Measurements from ENCODE around the gene PPP1R9B.

Gene PPP1R9B

DNA sequence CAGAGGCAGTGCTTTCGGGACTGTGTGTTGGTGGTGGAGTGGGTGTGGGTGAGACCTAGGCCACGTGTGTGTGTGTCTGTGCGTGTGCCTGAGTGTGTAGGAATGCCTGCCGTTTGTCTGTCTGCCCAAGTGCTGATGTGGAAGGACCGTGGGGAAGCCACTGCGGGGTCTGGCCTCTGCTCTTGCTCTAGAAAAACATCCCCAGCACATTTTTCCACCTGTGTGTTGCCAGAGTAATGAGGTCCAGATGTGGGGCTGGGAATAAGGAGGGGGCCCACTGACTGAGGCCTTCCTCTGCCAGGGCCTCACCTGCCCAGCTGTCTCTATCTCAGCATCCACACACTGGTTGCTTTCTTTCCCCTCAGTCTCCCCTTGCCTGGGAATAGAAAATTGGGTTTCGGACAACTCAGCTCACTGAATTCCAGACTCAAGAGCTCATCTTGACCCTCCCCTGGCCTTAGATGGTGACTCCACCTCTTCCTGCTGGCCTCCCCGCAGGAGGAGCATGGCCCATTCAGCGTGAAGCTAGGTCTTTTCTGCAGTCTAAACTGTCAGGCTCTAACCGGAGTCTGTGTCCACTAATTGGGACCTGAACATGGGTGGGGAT lies 23.0 kb upstream of the PPP1R9B start:
- peak; percentile 88 for DNase-seq (ENCODE audit: low spot score)

DNA sequence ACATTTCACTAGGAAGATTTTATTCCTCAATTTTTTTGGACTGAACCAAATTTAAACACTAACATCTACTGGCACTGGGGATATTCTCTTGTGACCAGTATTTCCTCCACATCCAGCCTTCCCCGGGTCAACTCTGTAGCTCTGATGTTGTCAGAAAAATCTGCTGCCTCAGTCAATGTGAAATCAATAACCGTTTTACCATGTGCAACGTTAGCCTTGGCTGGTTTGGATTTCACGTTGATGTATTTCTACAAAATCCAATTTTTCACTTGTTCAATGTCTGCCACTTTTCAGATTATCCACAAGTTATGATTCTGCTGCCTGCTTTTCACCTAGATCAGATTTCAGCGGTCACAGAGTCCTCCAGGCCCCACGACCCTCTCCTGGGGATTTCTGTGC lies 22.5 kb upstream of the PPP1R9B start:
- no peak for DNase-seq (ENCODE audit: low spot score)

DNA sequence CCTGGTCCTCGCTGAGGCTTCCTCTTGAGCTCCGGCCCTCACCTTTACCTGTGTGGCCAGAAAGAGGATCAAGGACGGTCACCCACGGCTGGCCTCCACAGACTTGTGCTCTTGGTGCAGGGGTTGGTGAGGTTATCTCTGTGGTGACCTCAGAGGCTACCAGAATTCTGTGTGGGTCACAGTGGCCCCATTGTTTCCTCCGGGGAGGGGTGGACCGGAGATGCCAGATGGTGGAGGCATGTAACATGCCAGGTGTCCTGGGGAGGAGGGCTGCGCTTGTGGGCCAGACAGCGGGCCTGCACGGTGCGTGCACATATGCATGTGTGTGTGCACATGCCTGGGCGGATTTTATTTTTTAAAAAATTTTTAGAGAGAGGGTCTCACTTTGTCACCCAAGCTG lies 21.7 kb upstream of the PPP1R9B start:
- no peak for DNase-seq (ENCODE audit: low spot score)

DNA sequence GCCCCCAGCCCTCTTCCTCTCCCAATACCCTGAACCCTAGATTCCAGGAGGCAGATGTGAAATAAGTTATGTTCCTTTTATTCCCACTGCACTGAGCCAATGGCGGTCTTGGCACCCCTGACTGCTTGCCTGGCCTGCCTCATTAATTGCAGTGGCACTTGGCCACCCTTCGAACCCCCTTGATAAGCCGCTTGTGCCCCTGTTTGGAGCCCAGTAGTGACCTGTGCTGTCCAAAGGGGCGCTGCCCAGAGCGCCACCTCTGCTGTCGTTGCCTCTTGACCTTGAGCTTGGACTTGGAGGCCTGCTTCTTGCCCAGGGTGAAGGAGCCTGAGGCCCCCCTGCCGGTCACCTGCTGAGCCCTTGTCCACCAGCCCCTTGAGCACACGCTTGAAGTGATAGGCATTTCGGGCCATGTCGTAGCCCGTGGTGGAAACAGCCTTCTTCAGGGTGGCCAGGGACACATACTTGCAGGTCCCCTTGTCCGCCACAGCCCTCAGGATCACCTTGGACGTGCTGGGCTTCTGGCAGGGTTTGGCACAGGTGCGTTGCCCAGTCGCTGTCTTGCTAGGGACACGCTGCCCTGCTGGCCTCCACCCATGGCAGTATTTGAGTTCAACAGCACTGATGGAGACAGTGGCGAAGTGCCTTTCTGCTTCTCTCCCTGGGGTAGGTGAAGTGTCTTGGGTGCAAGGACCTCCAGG lies 21.0 kb upstream of the PPP1R9B start:
- no peak for DNase-seq (ENCODE audit: low spot score)

DNA sequence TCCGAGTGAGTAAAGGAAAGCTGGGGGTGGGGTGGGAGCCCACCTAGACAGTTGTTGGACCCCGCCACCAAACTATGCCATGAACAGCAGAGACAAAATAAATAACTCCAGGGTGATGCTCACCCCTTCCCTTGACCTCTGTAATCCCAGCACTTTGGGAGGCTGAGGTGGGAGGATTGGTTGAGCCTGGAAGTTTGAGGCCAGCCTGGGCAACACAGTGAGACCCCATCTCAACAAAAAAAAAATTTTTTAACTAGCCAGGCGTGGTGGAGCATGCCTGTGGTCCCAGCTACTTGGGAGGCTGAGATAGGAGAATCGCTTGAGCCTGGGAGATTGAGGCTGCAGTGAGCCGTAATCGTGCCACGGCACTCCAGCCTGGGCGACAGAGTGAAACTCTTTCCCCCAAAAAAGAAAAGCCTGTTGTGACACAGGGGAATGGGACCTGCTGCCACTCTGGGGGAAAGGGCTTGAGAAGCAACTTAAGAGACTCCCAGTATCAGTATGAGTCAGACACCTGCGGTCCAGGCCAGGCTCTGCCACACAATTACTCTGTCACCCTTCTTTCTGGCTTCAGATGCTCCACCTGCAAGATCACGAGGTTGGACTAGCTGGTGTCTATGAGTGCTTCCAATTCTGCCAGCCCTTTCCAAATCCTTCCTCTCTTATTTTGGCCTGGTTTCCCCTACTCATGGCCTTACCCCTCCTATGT lies 20.3 kb upstream of the PPP1R9B start:
- no peak for DNase-seq (ENCODE audit: low spot score)

DNA sequence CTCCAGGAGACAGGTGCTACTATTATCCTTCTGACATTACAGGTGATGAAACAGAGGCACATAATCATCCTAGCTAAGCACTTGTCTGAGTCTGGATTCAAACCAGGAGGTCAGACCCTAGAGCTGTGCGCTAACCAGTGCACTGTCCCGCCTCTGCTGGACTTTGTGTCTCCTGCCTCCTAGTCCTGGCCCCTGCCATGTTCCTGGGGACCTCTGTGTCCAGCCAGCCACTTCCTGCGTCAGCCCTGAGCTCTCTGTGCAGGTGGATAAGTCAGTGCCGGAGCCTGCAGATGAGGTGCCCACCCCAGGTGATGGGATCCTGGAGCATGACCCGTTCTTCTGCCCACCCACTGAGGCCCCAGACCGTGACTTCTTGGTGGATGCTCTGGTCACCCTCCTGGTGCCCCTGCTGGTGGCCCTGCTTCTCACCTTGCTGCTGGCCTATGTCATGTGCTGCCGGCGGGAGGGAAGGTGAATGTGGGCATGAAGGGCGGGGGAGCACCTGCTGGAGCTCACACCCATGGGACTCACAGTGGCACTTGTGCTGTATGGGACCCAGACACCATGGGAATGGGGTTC lies 19.5 kb upstream of the PPP1R9B start:
- DNase-seq (ENCODE audit: low spot score) = no peak

DNA sequence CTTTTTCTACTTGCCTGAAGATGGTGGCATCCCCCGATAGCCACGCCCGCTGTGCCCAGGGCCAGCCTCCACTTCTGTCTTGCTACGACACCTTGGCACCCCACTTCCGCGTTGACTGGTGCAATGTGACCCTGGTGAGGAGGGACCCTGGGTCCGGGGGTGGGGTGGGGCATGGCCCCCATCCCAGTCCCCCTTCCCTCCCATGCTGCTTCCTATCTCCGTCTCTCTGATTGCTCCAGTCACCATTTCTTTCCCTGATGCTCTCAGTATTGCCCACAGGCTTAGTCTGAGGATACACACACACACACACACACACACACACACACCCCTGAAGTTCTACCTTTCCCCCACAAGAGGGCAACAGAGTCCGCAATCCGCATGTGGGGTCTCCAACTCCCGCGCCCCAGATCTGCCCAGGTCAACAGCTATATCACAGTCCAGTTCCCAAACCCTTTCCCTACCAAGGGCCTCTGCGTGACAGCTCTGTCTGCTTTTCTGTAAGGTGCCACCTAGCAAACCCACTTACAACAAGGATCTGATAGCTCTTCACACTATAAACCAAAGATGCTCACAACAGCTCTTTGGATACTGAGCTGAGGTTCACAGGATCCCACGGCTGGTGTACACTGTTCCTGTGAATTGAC lies 18.8 kb upstream of the PPP1R9B start:
- peak; percentile 74 for DNase-seq (ENCODE audit: low spot score)

DNA sequence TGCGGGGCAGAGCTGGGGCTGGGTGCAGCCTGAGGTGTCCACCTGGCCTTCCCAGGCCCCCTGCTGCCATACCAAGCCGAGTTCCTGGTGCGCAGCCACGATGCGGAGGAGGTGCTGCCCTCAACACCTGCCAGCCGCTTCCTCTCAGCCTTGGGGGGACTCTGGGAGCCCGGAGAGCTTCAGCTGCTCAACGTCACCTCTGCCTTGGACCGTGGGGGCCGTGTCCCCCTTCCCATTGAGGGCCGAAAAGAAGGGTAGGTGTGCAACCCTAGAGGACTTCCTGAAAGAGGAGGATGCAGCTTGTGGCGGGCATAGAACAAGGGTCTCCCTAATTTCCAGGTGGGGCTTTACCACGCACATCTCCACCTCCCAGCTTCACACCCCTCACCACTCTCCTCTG lies 17.8 kb upstream of the PPP1R9B start:
- DNase-seq (ENCODE audit: low spot score) = no peak

DNA sequence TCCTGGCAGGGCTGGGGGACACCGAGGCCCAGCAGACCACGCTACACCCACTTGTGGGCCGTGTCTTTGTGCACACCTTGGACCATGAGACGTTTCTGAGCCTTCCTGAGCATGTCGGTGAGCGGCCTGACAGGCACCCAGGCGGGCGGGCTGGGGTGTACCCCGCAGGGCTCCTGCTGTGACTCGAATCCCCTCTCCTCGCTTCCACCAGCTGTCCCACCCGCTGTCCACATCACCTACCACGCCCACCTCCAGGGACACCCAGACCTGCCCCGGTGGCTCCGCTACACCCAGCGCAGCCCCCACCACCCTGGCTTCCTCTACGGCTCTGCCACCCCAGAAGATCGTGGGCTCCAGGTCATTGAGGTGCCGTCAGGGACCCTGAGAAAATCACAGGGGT lies 16.9 kb upstream of the PPP1R9B start:
- DNase-seq (ENCODE audit: low spot score) = no peak

DNA sequence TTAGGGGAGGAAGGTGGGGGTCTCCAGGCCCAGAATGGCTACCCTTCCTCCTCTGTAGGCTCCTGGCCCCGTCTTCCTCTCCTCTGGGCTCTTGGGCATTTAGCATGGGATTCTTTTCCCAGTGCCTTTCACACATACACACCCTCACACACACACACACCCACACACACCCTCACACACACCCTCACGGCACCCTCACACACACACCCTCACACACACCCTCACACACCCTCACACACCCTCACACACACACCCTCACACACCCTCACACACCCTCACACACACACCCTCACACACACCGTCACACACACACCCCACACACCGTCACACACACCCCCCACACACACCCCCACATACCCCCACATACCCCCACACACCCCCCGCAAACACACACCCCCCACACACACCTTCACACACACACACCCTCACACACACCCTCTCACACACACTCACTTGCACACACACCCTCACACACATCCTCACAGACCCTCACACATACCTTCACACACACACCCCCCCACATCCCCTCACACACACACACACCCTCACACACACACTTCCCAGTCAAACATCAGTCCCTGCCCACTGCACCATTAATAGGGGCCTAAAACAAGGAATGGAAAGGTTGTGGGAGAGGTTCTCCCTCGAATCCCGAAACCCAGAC lies 16.2 kb upstream of the PPP1R9B start:
- no peak for DNase-seq (ENCODE audit: low spot score)

DNA sequence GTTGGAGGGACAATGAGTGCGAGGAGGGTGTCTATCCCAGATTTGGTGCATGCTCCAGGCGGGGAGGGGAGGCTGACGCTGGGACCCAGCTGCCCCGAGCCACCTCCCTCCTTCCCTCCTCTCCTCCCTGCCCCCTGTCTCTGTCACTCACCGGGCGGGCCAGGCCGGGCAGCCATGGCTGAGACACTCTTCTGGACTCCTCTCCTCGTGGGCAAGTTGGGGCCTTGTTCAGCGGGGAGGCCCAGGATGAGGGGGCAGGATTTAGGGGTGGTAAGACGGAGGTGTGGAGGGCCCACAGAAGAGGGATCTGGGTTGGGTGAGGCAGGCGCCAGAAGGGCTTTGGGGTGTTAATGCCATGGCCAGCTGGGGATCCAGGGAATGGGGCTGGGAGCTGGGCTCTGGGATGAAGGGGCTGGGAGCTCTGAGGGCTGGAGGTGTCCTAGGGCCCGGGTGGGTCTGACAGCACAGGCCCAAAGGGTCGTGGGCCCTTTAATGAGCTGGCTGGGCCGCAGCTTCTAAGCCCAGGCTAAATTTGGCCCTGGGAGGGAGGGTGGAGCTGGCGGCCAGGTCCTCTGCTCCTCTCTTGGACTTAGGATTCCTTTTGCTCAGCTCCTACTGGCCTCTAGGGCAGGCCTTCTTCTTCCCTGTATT lies 15.5 kb upstream of the PPP1R9B start, which contains the start of gene SGCA:
Gene SGCA (plus strand): TSS at position 139 of the 651 bp plus-strand sequence. CDS start 36 bp downstream, at position 175.
- DNase-seq (ENCODE audit: low spot score) = no peak

DNA sequence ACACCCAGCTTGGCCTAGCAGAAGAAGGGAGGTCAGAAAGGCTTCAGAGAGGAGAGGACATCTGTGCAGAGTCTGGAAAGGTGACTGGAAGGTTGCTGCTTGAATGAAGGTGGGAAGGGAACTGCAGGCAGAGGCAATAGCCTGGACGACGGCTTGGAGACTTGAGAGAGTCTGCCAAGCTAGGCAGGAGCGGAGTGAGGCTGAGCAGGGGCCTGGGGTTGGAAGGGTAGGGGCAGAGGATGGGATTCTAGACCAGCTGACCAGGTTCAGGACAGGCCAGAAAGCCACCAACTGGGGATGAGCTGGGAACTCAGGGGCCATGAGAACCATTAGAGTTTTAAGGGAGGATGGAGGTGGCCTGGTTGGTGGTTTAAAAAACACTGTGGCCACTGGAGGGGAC lies 15.0 kb upstream of the PPP1R9B start:
- no peak for DNase-seq (ENCODE audit: low spot score)

DNA sequence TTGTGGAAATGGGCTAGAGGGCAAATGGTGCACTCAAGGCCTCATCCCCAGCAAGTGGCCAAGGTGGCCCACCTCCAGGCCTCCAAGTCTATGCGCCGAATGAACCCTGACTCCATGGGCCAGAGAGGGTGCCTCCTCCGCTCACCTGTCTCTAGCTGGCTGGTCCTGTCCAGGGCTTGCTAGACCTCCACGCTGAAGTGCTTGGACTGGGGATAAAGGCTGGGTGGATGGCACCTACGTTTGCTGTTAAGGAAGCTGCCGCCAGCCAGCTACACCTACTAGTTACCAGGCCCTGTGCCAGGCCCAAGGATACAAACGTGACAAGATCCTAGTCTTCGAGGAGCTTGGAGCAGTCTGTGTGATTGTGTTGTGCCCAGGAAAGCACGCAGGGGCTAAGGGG lies 14.6 kb upstream of the PPP1R9B start:
- no peak for DNase-seq (ENCODE audit: low spot score)

DNA sequence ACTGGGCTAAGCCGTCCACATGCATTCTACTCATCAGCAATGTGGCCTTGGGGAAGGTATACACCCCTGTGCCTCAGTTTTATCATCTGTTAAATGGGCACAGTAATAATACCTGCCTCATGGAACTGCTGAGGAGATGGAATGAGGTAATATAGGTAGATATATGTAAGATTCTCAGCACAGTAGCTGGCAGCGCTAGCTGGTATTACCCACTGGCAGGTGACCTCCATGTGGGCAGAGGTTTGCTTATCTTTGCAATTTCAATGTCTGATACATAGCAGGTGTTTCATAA lies 14.2 kb upstream of the PPP1R9B start:
- no peak for DNase-seq (ENCODE audit: low spot score)

DNA sequence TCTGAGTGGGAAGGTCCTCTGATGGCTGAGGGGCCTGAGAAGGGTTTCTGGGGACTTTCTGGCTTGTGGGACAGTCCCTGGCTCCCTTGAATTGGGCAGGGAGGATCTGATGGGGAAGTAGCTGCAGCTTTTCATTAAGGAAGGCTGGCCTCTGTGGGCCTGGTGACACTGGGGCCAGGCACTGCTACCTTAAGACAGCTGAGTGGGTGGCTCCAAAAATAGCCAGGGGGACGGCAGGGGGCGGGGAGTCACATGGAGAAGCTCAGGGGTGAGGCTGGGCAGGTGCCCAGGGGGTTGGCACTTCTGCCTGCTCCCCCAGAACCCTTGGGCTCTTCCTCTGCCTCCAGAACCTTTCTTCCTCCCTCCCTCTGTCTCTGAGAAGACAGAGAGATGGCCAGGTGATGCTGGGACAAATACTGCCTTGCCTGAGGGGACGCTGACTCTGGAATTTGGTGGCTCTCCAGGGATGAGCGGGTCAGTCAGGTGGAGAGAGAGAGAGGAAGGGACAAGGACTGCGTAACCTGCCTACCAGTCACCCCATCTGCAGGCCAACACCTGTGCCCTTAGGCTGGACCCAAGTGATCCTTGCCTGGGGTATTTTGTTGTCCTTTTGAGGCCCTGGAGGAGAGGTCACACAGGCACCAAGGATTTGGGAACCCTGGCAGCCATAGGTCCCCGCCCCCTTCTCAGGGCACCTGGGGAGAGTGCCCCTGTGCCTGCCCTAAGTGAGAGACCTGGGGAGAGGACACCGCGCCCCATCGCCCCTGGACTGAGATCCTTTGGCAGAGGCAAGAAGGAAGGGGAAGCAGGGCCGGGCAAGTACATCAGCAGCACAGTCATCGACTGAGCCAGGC lies 13.6 kb upstream of the PPP1R9B start:
- no peak for DNase-seq (ENCODE audit: low spot score)

DNA sequence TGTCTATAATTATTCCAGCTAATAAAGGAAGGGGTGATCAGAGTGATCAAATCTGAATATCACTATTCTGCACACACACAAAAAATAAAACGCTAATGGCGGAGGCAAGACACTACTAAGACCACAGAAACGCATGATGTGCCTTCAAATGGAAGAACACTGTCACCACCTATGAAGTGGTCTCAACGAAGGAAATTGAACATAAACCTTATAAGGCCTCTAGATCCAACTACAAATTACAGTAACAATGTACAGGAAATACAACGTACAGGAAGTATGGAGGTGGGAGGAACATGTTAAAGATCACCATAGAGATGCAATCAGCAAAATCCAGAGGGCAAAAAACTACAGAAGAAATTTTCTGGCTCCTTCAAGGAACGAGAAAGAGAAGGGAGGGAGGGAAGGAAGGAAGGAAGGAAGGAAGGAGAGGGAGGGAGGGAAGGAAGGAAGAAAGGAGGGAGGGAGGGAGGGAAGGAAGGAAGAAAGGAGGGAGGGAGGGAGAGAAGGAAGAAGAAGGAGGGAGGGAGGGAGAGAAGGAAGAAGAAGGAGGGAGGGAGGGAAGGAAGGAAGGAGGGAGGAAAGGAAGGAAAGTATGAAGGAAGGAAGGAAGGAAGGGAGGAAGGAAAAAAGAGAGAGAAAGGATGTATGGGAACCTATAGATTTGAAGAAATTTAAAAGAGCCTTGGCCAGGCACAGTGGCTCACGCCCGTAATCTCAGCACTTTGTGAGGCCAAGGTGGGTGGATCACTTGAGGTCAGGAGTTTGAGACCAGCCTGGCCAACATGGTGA lies 12.2 kb upstream of the PPP1R9B start:
- DNase-seq (ENCODE audit: low spot score) = no peak

DNA sequence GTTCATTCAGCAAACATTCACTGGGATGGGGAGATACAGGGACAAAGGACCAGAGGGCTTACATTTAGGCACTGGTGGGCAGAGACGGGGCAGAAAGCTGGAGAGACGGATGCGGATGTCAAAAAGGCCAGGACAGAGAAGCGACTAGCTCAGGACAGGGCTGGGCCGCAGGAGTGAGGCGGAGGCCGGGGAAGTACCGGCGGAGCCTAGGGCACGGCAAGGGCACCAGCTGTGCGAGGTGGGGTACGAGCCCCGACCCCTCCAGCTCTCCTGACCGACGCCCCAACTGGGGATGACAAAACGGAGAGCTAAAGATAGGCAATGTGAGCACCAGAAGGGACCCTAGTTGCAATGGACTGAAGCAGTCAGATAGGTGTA lies 11.4 kb upstream of the PPP1R9B start:
- DNase-seq (ENCODE audit: low spot score) = no peak

DNA sequence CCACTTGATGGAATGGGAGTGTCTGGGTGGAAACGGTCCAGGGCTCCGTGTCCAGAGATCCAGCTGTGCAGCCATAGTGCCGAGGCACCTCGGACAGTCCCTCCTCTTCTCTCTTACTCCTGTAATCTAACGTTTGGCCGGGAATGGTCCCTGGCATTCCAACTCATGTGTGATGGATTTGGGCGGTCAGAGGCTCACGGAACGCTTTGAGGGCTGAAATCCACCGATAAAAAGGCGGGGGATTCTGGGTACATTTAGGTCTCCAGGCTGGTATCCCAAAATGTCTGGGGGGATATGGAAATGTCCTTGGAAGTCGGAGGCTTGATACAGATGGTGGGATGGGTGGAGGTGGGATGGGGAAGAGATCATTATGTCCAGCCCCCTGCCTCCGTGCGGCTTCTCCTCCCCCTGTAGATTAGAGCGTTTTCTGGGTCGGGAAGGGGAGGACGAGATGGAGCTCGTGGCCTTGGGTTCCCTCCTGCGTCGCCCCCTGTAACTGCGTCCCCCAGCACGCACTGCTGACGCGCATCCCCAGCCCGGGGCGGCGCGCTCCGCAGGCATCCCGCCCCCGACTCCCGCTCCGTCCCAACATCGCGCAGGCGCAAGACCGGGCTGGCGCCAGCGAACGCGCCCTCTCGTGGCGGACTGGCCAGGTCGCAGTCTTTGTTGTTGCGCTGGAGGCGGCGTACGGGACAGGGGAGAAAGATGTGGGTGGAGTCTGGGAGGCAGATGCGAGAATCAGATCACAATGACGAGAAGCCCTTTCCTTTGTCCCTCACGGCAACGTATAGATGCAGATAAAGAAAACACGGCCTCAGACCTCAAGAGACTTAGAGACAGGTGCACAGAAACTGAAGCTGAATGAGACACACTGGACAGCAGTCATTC lies 10.8 kb upstream of the PPP1R9B start:
- DNase-seq (ENCODE audit: low spot score) = peak; percentile 99

DNA sequence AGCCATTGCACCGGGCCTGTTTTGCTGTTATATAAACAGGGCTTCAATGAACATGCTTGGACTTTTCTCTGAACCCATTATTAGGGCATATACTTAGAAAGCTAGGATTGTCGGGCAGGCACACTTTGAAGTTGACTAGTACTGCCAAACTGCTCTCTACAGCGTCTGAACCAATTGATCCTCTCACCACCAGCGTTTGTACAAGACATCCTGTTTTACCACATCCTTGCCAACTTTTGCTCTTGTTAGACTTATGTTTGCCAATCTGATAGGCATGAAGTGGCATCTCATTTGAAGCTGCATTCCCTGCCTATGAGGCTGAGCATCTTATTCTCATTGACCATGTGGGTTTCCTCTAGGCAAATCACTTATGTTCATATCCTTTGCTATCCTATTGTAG lies 7.4 kb upstream of the PPP1R9B start:
- no peak for DNase-seq (ENCODE audit: low spot score)

Data from AG08396 (cell line).